GM18519 (cell line): Measurements from ENCODE around the gene IFNGR2.
A peak's percentile ranks its signal among the peaks of the same experiment; 100 is the strongest.

Experiments used
- ATAC-seq: cut with Tn5 transposase; IDR thresholded peaks from one replicate; pipeline ENCODE4 v1.9.1; 2021; ENCODE audit warnings: mild to moderate bottlenecking, moderate library complexity; ENCODE audit not compliant: unreplicated experiment, low FRiP score

Gene IFNGR2

DNA sequence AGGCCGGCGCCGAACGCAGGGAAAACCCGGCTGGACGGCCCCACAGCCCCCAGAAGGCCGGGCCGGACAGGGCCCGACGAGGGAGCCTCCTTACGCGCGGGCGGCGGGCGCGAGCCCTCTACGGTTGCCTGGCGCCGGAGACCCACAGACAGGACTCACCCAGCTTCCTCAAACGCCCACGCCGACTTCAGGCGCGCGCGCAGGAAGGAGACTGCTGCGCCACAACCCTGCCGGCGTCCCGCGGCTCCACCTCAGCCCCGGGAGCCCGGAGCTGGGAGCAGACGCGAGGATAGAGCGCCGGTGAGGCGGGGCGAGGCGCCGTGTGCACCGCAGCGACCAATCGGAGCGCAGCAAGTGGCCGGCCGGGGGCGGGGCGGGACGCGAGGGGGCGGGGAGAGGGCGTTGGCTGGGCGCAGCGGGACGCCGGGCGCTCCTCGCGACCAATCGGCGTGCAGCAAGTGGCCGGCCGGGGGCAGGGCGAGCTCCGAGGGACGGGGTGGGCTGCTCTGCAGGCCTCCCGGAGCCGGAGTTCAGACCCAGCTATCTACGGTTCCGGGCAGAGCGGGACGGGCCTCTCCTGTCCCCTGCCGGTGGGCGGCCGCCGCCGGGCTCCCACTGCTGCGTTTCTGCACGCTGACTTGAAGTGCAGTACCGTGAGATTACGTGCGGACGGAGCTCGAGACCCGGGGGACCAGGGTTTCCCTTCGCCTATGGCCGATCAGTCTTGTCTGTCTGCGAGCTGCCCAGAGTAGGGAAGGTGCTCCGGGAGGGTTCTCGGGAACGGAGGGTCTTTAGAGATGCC is 76.7 kb downstream of the IFNGR2 start, which contains the start of gene TMEM50B:
Gene TMEM50B (minus strand): TSS at position 296 of the 802 bp plus-strand sequence. CDS start 11,089 bp downstream, outside the sequence.
- ATAC-seq: peak; percentile 83

DNA sequence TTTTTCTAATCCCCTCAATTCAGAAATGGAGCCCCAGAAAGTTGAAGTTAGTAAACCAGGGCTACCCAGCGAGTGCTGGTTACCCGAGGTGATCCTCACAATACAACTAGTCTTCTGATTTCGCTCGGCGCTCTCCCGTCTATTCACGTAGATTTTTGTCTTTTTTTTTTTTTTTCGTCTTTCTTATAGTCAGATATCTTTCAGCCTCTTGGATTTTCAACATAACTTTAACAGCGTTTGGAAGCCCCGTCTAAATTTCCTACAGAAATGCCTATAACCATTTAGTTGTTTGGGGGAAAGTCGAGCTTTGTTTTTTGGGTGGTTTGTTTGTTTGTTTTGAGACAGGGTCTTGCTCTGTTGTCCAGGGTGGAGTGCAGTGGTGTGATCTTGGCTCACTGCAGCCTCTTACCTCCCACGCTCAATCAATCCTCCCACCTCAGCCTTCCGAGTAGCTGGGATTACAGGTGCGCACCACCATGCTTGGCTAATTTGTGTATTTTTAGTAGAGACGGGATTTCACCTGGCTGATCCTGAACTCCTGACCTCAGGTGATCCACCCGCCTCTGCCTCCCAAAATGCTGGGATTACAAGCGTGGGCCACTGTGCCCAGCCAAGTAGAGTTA is 77.4 kb downstream of the IFNGR2 start:
- no peak for ATAC-seq

DNA sequence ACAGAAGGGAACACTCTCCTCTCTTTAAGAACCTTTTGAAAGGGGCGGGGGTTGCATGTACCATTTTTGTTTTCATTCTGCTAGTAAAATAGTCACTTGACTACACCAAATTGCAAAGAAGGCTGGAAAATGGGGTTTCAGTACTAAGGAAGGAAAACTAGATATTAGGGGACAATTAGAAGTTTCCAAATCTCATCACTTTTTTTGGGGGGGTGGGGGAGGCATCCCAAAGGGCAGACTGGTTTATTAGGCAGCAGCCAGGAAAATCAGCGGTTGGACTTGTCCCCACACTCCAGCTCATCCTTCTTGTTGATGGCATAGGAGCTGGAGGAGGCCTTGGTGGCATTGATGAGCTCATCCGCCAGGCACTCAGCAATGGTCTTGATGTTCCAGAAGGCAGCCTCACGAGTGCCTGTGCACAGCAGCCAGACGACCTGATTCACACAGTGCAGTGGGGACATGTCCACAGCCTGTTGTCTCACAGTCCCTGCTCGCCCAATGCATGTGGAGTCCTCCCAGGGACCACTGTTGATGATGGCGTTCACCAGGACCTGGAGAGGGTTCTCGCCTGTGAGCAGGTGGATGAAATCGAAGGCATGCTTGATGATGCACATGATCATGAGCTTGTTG is 78.2 kb downstream of the IFNGR2 start:
- ATAC-seq: no peak
